Lower leg skin (tissue), 3 donors: ENCODE measurements around the gene CDC42EP5.
"Not testable (repeated sequence)": the region's sequence is repeated elsewhere in the genome, so short reads cannot be mapped to it uniquely, and the experiment has no call there.

Experiments used
- CTCF ChIP-seq, 3 donors: fragments of 450-650 bp; IDR thresholded peaks; one replicate each; pipeline ENCODE4 v1.5.1; 2016; ENCODE audit warnings: antibody characterized with exemption in 3 of 3, mild to moderate bottlenecking in 3 of 3, moderate library complexity in 2 of 3
- POLR2A ChIP-seq, 2 donors: fragments of 450-650 bp; IDR thresholded peaks; one replicate each; pipeline ENCODE4 v1.6.1; 2016 to 2017; ENCODE audit warnings: antibody characterized with exemption in 2 of 2, mild to moderate bottlenecking in 1 of 2, moderate library complexity in 1 of 2

DNA sequence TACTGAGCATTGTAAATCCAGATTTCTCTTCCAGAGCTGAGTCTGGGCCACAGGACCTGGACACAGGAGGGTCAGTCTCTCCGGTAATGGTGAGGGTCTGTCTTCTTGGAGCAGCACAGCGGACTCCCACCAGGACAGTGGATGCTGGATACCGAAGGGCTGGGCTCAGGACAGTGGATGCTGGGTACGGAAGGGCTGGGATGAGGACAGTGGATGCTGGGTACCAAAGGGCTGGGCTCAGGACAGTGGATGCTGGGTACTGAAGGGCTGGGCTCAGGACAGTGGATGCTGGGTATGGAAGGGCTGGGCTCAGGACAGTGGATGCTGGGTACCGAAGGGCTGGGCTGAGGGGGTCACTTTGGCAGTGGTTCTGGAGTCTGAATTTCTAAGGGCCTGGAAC is 20.0 kb upstream of the CDC42EP5 start:
- not testable (repeated sequence) for TF ChIP-seq CTCF, POLR2A (IDR thresholded peaks at IDR 0.05)
